Measurements from ENCODE around the gene ARL14EP.

GRCh38 chr11:30277176-30277575, 45.7 kb upstream of the ARL14EP start:
- TF ChIP-seq CTCF (IDR thresholded peaks at IDR 0.05; ENCODE audit: poor library complexity) (no peak), EZH2 (IDR thresholded peaks at IDR 0.05; ENCODE audit: borderline replicate concordance) (no peak)
